ENCODE data around the gene FXYD1. TPM values are rescaled to one million over a fixed set of nuclear protein-coding genes. Genes with fewer than 3 reads are reported as not detected.

FXYD1 gene
- total RNA-seq, 4 donors from 2014 or later: 28.7 to 108 (median 37.8) TPM

DNA sequence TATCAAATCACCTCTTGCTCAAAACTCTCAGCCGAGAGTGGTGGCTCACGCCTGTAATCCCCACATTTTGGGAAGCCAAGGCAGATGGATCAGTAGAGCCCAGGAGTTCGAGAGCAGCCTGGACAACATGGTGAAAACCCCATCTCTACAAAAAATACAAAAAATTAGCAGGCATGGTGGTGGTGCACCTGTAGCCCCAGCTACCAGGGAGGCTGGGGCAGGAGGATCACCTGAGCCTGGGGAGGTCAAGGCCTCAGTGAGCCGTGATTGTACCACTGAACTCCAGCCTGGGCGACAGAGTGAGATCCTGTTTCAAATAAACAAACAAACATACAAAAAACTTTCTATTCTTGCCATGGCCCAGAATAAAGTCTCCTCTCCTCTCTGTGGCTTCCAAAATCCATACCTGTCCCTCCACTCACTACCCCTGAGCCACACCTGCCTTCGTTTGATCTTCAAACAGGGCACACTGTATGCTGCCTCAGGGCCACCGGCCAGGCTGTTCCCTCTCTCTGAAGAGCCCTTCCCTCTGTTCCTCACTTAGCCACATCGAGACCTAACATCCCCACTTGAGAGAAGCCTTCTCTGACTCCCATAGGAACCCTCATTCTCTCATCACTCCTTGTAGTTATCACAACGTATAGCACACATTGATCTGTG, 10.1 kb upstream of the FXYD1 start:
- TF ChIP-seq, protein P1, sequence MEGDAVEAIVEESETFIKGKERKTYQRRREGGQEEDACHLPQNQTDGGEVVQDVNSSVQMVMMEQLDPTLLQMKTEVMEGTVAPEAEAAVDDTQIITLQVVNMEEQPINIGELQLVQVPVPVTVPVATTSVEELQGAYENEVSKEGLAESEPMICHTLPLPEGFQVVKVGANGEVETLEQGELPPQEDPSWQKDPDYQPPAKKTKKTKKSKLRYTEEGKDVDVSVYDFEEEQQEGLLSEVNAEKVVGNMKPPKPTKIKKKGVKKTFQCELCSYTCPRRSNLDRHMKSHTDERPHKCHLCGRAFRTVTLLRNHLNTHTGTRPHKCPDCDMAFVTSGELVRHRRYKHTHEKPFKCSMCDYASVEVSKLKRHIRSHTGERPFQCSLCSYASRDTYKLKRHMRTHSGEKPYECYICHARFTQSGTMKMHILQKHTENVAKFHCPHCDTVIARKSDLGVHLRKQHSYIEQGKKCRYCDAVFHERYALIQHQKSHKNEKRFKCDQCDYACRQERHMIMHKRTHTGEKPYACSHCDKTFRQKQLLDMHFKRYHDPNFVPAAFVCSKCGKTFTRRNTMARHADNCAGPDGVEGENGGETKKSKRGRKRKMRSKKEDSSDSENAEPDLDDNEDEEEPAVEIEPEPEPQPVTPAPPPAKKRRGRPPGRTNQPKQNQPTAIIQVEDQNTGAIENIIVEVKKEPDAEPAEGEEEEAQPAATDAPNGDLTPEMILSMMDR (IDR thresholded peaks at IDR 0.05; ENCODE audit: low read depth): no peak

DNA sequence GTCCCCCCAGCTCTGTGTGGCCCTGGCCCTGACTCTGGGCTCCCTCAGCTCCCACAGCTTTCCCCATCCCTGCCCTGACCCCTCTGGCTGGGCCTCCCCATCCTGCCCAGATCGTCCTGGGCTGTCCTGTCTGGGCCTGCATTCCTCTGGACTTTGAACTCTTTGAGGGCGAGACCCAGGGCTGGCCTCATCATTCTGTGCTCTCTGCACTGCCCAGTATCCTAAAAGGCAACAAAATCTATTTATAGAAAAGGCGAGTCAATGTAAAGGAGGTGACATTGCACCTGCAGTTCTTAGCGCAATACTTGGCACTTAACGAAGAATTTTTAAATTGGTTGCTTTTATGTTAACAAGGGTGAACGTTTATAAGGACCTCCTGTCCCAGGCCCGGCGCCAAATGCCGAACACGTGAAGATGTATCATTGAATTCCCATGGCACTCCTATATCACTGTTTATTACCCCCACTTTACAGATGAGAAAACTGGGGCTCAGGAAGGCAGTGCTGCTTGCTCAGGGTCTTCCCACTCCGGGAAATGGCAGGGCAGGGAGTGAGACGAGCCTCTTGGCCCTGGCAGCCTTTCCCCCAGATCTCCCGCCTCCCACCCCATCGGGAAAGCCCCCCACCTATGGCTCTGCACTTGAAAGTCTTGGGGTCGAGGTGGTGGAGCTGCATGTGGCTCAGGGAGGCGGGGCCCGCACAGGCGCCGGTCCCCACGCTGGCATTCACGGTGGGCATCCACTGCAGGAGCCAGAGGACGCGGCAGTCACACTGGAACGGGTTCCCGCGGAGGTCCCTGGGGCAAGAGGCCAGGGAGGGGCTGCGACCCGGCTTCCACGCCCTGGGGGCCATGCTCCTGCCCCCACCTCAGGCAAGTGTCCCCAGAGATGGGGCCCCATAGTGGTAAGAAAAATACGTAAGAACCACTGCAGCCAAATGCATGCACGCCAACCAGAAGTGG, 7.6 kb upstream of the FXYD1 start:
- TF ChIP-seq, protein P1 (IDR thresholded peaks at IDR 0.05; ENCODE audit: low read depth): no peak

DNA sequence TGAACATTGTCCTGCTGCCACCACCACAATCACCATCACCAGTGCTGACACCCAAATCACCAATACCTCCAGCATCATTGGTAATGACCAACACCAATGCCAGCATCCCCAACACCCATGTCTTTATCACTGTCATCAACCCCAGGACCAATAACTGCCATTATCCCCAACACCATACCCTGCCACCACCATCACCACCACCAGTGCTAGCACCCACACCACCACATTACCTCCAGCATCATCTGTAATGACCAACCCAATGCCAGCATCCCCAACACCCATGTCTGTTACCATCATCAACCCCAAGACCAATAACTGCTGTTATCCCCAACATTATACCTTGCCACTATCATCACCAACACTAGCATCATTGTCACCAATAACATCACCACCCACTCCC, 6.4 kb upstream of the FXYD1 start:
- TF ChIP-seq, protein P1 (IDR thresholded peaks at IDR 0.05; ENCODE audit: low read depth): no peak

DNA sequence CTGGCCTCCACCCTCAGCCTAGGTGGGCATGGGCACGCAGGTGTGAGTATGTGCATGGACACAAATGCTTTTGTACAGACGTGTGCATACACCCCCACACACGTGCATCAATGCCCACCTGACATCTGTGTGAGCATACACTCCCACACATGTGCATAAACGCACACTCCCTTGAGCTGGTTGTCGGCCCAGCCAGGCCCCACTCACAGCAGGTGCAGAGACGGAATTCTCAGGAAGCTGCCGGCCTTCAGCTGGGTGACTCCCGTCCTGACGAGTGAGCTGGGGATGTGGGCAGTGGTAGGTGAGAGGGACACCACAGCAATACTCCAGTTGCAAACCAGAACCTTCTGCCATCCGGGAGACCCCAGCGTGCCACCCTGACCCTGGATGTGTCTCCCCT, 4.8 kb upstream of the FXYD1 start:
- TF ChIP-seq, protein P1 (IDR thresholded peaks at IDR 0.05; ENCODE audit: low read depth): no peak

DNA sequence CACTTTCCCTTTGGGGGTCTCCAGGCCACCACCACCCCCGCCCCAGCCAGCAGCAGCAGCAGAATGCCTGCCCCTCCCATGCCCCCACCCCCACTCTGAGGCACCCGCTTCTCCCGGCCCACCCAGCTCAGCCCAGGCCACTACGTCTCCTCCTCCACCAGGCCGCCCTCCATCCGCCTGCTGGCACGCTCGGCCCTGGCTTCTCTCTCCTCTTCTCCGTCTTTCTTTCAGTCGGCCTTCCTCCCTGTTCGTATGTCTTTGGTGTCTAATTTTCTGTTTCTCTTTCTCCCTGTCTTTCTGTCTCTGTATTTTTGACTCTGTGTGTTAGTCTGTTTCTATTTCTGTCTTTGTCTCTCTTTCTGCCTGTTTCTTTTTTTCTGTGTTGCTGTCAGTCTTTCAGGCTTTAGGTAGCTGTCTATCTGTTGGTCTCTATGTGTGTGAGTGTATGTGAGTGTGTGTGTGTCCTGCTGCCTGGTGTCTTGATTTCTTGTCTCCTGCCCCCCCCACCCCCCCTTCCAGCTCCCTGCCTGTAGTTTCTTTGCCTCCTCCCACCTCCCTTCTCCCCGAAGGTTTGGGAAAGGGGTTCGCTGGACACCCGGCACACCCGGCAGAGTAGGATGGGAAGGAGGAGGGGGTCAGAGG, 3.9 kb upstream of the FXYD1 start, which contains the start of gene LGI4:
Gene LGI4, minus strand, starts transcription at position 459 of the 642 bp plus-strand sequence. Its CDS starts 379 bp downstream, at position 80.
- TF ChIP-seq, protein P1 (IDR thresholded peaks at IDR 0.05; ENCODE audit: low read depth): no peak

DNA sequence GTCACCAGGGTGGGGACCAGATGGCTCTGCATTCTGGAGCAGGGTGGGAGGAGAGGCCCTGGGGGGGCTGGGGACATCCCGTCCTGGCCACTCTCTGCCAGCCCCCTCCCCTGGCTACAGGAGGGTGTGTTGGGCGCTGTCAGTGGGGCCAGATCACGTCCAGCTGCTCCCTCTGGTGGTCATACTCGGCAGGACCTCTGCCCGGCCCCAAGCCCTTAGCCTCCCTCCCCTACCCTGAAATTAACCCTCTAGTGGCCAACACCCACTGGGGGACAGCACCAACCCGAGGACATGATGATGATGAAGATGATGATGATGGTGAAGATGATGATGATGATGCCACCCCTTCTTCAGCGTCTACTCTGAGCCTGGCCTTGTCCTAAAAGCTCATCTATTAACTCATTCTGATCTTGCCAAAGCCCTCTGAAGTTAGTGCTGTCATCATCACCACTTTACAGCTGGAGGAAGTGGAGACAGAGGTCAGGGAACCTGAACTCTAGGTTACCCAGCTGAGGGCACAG, 3.2 kb upstream of the FXYD1 start:
- TF ChIP-seq, protein P1 (IDR thresholded peaks at IDR 0.05; ENCODE audit: low read depth): no peak

All from subcutaneous adipose tissue (tissue), 4 donors.